NCI-H1048 (cell line): ENCODE results near the gene CRKL.
"Not testable (repeated sequence)": the region's sequence is repeated elsewhere in the genome, so short reads cannot be mapped to it uniquely, and the experiment has no call there.

Experiments used
- DNase-seq: peaks from one replicate; lab custom pipeline; 2025; lab: John Stamatoyannopoulos, UW

Gene CRKL

DNA sequence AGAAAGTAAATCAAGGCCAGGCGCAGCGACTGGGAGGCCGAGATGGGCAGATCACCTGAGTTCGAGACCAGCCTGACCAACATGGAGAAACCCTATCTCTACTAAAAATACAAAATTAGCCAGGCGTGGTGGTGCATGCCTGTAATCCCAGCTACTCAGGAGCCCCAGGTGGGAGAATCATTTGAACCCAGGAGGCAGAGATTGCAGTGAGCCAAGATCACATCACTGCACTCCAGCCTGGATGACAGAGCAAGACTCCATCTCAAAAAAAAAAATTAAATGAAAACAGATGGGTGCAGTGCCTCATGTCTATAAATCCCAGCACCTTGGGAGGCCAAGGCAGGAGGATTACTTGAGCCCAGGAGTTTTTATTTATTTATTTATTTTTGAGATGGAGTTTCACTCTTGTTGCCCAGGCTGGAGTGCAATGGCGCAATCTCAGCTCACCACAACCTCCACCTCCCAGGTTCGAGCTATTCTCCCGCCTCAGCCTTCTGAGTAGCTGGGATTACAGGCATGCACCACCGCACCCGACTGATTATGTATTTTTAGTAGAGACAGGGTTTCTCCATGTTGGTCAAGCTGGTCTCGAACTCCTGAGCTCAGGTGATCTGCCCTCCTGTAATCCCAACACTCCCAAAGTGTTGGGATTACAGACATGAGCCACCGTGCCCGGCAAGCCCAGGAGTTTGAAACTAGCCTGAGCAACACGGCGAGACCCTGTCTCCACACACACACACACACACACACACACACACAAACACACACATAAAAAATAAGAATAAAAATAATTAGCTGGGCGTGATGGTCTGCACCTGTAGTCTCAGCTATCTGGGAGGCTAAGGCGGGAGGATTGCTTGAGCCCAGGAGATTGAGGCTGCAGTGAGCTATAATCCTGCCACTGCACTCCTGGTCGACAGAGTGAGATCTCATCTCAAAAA is 15.8 kb upstream of the CRKL start:
- not testable (repeated sequence) for DNase-seq

DNA sequence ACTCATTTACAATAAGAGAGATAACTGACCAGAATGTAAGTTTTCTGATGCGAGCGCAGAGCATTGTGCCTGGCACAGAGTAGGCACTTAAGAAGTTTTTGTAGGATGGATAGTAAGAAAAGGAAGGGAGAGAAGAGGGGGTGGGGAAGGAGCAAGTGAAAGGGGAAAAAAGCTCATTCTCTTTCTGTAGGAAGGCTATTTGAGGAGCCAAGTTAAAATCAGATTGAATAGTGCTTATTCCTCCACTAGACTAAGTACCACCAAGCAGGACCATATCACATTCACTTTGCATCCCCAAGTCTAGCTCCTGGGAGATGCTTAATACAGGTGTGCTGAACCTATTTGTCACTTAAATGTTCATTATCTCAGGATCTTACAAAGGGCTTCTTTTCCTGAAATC is 14.1 kb upstream of the CRKL start:
- DNase-seq: no peak

DNA sequence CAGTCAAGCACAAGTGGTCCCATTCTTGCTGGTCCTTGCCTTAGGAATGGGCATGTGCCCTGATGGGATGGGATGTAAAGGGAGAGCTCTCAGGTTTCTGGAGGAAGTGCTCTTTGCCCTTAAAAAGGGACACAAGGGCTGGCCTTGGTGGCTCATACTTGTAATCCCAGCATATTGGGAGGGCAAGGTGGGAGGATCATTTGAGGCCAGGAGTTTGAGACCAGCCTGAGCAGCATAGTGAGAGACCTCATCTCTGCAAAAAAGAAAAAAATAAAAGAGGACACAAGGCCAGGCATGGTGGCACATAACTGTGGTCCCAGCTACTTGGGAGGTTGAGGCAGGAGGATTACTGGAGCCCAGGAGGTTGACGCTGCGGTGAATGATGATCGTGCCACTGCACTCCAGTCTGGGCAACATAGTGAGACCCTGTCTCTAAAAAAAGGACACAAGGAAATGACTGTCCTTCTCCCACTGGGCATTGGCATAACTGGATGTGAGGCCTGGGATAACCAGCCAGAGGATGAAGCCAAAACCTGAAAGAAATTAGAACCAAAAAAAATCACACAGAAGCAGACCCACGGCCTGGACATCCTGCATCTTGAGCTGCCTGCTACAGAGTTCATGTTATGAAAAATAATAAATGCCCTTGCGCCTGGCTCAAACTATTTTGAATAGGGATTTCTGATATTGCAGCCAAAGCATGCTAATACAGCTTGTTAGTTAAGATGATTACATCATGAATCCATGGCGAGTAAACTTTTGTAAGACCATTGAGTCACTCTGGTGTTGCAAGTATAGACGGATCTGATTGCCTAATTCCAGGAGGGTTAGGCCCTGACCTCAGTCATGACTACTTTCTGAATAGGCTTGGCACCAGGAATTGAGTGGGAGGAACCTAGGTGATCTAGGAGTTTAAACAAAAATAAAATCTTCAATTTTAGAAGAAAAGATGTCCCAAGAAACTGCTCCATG is 12.9 kb upstream of the CRKL start:
- DNase-seq: no peak

DNA sequence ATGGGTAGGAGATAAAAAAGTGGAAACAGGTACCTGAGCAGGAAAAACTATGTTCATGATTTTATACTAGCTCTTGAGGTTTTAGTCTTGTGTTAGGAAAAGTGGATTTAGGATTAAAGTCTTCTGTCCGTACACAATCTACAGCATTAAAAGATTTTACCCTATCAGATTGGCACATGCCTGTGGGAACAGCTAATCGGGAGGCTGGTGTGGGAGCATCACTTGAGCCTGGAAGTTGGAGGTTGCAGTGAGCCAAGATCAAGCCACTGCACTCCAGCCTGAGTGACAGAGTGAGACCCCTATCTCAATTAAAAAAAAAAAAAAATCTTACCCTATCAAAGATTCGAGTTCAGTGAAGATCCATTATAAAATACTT is 12.2 kb upstream of the CRKL start:
- DNase-seq: no peak

DNA sequence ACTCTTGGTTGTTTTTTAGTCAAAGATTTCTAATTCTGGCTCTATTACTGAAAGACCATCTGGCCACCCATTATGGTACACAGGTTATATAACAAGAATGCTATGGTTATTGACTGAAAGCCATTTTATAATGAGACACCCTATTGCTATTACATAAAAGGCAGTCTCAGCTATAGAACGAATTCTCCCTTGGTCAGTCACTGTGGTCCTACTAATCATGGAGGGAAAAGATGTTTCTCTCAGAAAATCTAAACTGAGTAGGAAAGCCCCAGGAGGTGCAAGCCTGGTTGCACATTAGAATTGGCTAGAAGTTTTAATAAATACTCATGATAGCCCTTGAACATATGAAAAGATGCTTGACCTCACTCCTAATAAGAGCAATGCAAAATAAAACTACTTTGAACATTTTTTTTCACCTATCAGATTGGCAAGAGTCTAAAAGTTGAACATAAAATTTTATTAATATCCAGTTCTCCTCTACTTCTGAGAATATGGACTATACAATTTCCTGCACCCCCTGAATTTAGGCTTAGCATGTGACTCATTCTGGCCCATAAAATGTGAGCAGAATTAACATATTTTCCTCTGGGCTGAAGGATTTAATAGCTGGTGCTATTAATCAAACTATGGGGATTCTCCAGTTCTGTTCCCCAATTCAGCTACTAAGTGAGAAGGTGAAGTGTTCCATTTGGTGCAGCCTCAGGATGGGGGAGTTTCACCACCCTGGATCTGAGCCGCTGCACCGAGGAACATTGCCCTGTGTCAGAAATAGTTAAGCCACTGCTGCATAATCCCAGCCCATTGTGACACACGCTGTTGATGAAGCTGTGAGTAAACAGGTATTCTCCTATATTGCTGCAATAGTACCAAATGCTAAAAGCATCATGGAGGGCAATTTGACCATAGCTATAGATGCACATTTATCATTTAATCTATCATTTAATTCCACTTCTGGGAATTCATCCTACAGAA is 11.5 kb upstream of the CRKL start:
- no peak for DNase-seq

DNA sequence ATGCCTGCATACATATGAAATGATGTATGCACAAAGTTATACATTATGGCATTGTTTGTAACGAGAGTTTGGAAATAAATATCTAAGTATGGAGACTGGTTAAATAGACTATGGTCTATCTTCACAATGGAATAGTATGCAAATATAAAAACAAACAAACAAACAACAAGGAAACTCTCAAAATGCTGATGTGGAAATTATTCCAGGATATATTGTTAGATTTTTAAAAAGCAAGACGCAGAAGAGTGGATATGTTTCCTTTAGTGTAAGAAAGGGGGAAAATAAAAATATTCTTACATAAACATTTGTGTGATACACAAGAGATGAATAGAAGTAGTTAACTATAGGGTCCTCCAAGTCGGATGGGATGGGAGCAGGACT is 10.8 kb upstream of the CRKL start:
- DNase-seq: no peak

DNA sequence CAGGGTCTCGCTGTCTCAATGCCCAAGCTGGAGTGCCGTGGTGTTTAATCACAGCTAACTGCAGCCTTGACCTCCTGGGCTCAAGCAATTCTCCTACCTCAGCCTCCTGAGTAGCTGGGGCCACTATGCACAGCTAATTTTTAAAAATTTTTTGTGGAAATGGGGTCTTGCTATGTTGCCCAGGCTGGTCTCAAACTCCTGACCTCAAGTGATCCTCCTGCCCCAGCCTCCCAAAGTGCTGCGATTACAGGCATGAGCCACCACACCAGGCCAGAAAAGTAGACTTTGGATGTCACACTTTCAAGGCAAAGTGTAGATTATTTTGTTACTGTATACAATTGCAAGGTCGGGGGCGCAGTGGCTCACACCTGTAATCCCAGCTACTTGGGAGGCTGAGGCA is 8.5 kb upstream of the CRKL start:
- not testable (repeated sequence) for DNase-seq

DNA sequence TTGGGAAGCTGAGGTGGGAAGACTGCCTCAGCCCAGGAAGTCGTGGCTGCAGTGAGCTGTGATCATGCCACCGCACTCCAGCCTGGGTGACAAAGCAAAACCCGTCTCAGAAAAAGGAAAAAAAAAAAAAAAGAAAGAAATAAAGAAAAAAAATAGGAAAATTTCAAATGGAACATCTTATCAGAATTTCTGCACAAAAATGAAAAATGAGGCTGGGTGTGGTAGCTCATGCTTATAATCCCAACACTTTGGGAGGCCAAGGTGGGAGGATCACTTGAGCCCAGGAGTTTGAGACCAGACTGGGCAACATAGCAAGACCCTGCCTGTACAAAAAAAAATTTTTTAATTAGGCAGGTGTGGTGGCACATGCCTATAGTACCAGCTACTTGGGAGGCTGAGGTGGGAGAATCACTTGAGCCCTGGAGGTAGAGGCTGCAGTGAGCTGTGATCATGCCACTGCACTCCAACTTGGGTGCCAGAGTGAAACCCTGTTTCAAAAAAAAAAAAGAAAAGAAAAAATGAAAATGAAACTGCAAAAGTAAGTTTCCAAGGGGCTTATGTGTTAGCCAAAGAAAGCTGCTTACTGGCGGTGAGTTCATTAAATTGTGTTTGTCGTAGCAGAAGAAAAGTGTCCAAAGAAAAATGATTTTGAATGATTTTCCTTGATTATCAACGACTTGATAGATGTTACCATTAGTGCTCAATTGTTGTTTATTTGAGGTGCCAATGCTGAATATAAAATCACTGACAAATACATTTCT is 7.5 kb upstream of the CRKL start:
- DNase-seq: no peak

DNA sequence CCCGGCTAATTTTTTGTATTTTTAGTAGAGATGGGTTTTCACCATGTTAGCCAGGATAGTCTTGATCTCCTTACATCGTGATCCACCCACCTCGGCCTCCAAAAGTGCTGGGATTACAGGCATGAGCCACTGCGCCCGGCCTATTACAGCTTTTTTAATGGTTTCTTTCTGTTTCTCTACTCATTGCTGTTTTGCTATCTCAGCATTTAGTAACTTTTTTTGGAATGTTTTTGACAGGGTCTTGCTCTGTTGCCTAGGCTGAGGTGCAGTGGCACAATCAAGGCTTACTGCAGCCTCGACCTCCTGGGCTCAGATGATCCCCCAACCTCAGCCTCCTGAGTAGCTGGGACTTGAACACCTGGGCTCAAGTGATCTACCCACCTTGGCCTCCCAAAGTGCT is 4.7 kb upstream of the CRKL start:
- DNase-seq: no peak

DNA sequence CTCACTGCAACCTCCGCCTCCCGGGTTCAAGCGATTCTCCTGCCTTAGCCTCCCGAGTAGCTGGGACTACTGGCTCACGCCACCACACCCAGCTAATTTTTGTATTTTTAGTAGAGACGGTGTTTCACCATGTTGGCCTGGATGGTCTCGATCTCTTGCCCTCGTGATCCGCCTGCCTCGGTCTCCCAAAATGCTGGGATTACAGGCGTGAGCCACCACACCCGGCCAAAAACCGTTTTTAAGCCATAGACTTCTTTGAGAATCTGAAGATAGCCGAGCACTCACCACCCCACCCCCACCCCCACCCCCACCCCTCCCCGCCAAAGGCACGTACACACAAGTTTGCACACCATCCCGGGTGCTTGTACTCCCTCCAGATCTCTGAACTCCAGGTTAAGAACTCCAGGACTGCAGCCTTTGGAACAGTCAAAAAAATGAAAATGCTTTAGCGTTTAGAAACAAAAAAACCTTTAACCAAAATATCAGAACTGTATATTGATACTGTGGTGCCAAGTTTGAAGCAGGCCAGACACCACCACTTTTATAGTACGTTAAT is 1.5 kb downstream of the CRKL start:
- DNase-seq: no peak

DNA sequence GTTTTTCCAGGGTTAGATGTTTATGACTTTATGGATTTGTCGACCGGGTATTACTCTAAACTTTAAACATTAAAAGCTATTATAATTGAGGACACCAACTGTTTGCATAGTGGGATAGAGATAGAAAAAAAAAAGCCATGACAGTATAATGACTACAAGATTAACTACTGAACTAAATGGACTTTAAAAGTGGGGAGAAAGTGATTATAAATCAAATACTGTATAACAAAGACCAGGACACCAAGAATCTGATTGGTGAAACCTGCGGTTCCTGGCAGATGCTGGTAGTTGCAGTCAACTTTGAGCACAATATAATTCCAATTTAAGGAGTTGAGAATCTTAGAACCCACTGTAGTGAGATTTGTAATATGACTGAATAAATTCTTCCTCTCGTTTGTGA is 2.5 kb downstream of the CRKL start:
- no peak for DNase-seq

DNA sequence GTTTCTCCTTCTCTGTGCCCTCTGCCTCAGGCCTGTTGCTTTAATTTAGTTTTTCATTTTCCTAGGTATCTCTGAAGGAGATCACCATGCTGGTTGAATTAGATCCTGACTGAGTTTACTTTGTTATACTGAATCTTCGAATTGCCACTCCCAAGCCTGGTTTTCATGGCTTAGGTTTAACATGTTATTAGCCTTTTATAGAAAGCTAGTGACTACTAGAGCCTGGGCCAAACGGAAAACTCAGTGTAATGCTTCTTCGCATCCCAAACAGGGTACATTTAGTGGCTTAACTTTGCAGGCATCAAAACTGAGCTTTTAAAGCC is 3.6 kb downstream of the CRKL start:
- DNase-seq: no peak

DNA sequence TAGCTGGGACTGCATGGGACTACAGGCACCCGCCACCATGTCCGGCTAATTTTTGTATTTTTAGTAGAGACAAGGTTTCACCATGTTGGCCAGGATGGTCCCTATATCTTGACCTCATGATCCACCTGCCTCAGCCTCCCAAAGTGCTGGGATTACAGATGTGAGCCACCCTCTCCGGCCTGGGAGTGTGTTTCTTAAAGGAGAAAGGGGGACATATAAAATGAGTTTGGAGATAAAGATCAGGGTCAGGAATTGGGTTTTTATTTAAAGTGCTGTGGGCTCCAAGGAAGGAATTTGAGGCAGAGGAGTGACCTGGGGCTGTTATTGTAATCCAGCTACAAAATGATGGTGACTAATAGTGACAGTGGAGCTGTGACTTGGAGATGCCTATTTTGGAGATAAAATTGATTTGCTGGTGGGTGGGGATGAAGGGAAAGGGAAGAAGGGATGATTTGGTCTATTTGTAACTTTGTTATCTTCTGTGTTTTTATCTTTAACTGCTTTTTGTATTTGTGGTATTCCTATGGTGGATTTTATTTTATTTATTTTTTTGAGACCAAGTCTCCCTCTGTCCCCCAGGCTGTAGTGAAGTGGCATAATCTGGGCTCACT is 5.0 kb downstream of the CRKL start:
- no peak for DNase-seq

DNA sequence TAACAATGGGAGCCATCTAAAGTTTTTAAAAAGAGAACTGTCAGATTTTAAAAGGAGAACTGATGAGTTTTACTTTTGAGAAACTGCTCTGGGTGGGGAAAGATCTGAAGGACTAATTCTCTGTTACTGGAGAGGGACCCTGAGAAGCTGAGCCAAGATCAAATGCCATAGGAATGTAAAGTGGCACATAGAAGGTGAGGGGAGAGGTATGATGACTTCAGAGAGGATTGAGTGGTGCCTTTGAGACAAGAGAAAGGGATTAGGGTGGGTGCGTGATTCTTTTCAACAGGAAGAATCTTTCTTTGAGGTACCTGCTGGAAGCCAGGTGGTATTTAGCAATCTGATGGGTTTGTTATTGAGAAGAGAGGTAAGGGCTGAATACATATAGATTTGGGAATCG is 9.0 kb downstream of the CRKL start:
- DNase-seq: no peak

DNA sequence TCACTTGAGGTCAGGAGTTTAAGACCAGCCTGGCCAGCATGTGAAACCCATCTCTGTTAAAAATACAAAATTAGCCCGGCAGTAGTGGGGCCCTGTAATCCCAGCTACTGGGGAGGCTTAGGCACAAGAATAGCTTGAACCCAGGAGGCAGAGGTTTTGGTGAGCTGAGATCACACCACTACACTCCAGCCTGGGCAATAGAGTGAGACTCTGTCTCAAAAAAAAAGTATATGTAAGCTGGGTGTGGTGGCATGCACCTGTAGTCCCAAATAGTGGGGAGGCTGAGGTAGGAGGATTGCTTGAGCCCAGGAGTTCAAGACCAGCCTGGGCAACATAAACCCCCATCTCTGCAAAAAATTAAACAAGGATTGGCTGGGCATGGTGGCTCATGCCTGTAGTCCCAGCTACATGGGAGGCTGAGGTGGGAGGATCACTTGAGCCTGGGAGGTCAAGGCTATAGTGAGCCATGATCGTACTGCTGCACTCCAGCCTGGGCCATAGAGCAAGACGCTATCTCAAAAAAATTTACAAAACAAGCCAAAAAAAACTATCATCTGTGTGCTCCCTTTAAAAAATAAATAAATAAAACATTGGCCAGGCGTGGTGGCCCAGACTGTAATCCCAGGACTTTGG is 10.8 kb downstream of the CRKL start:
- DNase-seq: no peak

DNA sequence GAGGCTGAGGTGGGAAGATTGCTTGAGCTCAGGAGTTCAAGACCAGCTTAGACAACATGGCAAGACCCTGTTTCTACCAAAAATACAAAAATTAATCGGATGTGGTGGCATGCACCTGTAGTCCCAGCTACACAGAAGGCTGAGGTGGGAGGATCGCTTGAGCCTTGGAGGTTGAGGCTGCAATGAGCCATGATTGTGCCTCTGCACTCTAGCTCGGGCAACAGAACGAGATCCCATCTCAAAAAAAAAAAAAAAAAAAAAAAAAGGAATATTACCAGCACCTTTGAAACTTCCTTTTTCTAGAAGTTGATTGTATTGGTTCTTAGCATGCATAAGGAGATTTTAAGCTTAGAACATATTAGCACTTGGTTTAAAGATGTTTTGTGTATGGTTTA is 11.4 kb downstream of the CRKL start:
- DNase-seq: no peak

DNA sequence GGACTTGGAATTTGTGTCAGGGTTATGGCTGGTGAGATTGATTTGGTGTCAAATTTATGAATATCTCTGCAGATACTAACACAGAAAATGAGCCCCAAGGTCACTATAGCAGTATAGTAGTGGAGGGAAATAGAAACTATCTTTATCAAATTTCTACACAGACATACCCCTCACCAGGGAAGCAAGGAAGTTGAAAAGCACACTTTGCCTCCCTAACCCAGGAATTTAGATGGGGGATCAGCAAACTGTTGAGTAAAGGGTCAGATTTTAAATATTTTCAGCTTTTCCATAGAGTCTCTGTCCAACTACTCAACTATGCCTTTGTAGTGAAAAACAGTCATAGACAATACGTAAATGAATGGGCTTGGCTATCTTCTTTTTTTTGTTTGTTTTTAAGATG is 12.8 kb downstream of the CRKL start:
- no peak for DNase-seq

DNA sequence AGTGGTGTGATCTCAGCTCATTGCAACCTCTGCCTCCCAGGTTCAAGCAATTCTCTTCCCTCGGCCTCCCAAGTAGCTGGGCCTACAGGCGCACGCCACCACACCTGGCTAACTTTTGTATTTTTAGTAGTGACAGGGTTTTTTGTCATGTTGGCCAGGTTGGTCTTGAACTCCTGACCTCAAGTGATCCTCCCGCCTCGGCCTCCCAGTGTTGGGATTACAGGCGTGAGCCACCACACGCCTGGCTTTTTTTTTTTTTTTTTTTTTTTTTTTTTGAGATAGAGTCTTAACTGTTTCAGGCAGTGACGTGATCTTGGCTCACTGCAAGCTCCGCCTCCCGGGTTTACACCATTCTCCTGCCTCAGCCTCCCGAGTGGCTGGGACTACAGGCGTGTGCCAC is 13.2 kb downstream of the CRKL start:
- DNase-seq: not testable (repeated sequence)

DNA sequence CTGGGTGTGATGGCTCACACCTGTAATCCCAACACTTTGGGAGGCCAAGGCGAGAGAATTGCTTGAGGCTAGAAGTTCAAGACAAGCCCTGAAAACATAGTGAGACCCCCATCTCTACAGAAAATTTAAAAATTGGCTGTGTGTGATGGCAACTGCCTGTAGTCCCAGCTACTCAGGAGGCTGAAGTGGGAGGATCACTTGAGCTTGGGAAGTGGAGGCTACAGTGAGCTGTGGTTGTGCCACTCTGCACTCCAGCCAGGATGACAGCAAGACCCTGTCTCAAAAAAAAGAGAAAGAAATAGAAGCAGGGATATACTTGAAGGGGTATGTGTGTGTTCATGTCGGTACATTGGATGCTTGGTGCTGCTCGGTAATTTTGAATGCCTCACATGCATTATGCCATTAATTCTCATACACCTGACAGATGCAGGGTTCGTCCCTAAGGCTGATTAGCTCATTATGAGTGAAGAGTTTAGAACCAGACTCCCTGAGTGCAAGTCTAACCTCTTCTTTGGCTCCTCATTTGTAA is 14.0 kb downstream of the CRKL start:
- no peak for DNase-seq

DNA sequence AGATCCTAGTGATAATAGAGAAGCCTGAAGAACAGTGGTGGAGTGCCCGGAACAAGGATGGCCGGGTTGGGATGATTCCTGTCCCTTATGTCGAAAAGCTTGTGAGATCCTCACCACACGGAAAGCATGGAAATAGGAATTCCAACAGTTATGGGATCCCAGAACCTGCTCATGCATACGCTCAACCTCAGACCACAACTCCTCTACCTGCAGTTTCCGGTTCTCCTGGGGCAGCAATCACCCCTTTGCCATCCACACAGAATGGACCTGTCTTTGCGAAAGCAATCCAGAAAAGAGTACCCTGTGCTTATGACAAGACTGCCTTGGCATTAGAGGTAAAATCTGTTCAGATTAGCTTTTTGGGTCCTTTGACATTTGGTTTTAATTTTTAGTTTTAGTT is 16.7 kb downstream of the CRKL start:
- DNase-seq: no peak
